AG10803 (cell line): ENCODE results near the gene GRID2.

Experiments used
- DNase-seq: peaks from one replicate; pipeline ENCODE4 v3.0.0; 2010; ENCODE audit warnings: low read depth
- H3K4me3 ChIP-seq: 2 replicates; pipeline ENCODE4 v1.5.1; 2011; ENCODE audit warnings: mild to moderate bottlenecking, low read length, control low read depth
- CTCF ChIP-seq: conservative IDR thresholded peaks from 2 replicates; pipeline ENCODE4 v1.5.1; 2011; ENCODE audit warnings: mild to moderate bottlenecking, low read length, control low read depth, inconsistent platforms

The GRID2 gene

DNA sequence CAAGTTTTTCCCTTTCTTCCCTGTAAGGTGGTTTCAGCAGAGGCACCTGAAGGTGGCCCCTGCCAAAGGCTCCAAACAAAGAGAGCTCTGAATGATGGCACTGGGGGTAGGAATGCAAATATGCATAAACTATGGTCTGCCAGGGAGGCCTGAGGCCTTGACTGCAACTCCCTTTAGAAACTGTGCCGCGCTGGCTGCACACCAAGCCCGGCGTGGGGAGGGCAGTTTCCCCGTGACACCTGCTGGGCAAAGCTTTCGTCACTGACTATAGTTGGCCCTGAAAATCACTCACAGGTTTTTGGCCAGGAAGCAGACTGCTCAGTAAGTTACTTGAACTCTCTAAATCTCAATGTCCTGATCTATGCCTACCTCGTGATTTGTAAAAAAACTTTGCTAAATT lies 1427.0 kb downstream of the GRID2 start:
- no peak for DNase-seq
- H3K4me3 ChIP-seq = no peak overlapping the region
- no peak for TF ChIP-seq CTCF

DNA sequence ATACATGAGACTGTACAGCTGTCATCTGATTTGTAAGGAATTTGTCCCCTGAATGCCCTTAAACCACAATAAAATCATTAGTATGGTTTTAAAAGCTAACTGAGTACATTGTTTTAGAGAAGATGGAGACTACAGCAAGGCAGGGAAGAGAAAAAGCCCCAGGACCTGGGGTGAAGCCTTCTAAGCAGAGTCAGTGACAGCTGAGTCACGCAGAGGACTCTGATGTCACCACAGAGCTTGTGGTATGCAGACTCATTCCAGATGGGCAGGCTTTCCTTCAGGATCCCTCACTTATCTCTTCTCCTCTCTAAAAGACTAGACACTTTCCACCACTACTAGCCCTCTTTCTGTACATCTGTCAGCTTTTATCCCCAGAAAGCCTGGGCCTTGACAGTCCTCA lies 1427.7 kb downstream of the GRID2 start:
- no peak overlapping the region for H3K4me3 ChIP-seq
- TF ChIP-seq CTCF = no peak
- DNase-seq = no peak

GRCh38 chr4:93732509-93732908 lies 1428.7 kb downstream of the GRID2 start:
- no peak overlapping the region for H3K4me3 ChIP-seq
- no peak for TF ChIP-seq CTCF
- DNase-seq = no peak

GRCh38 chr4:93740890-93741289 lies 1437.1 kb downstream of the GRID2 start:
- no peak for DNase-seq
- TF ChIP-seq CTCF = no peak
- no peak overlapping the region for H3K4me3 ChIP-seq

DNA sequence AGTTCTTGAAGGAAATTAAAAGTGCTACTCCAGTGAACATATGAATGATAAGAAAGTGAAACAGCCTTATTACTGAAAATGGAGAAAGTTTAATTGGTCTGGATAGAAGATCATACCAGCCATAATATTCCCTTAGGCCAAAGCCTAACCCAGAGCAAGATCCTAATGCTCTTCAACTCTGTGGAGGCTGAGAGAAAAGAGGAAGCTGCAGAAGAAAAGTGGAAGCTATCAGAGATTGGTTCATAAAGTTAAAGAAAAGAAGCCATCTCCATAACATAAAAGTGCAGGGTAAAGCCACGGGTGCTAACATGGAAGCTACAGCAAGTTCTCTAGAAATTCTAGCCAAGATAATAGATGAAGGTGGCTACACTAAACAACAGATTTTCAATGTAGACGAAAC lies 1439.3 kb downstream of the GRID2 start:
- H3K4me3 ChIP-seq = no peak overlapping the region
- no peak for DNase-seq
- TF ChIP-seq CTCF = no peak

GRCh38 chr4:93743635-93744034 lies 1439.9 kb downstream of the GRID2 start:
- no peak for DNase-seq
- no peak overlapping the region for H3K4me3 ChIP-seq
- TF ChIP-seq CTCF = no peak

GRCh38 chr4:93744961-93745360 lies 1441.2 kb downstream of the GRID2 start:
- no peak overlapping the region for H3K4me3 ChIP-seq
- no peak for TF ChIP-seq CTCF
- no peak for DNase-seq
